IMR-90 (cell line): ENCODE measurements around the gene PPP1R13L. TPM values are rescaled to one million over a fixed set of nuclear protein-coding genes. Genes with fewer than 3 reads are reported as not detected.

Experiments used
- ATAC-seq: fragments of 200-7000 bp; cut with Tn5 transposase; 2 replicates; pipeline ENCODE4 v1.9.1; 2020; ENCODE audit warnings: low read depth, mild to moderate bottlenecking, moderate library complexity
- BruUV-seq: library from RNA; stranded (reverse); fragments of 400-500 nt; replicated peaks from 2 replicates; lab custom pipeline; 2021; lab: Mats Ljungman, UMichigan
- CTCF ChIA-PET: fragments of 300-600 bp; formaldehyde crosslinking; extraction: SDS; loops from one replicate; lab custom pipeline; 2021; ENCODE audit warnings: antibody characterized with exemption; lab: Yijun Ruan, JAX
- POLR2A ChIA-PET: fragments of 300-600 bp; sonication (Branson Sonifier 250); formaldehyde crosslinking; loops from one replicate; lab custom pipeline; 2022; ENCODE audit warnings: antibody characterized with exemption; ENCODE audit not compliant: unreplicated experiment; lab: Charles Lee
- DNase-seq: peaks from one replicate; pipeline ENCODE4 v3.0.0; 2013
- H2AFZ ChIP-seq: replicated peaks from 2 replicates; pipeline ENCODE3; 2013; ENCODE audit warnings: low read length, mild to moderate bottlenecking; ENCODE audit not compliant: poor library complexity
- H2AK5ac ChIP-seq: 2 replicates; pipeline ENCODE4 v1.6.1; 2013; ENCODE audit warnings: low read depth, low read length, inconsistent platforms
- H2AK9ac ChIP-seq: replicated peaks from 2 replicates; pipeline ENCODE3; 2013; ENCODE audit warnings: mild to moderate bottlenecking, low read depth, low read length, moderate library complexity; ENCODE audit not compliant: poor library complexity
- H2BK120ac ChIP-seq: 2 replicates; pipeline ENCODE4 v1.6.1; 2013; ENCODE audit warnings: low read depth, low read length, inconsistent platforms
- H2BK15ac ChIP-seq: 3 replicates; pipeline ENCODE4 v1.6.1; 2013; ENCODE audit warnings: low read depth, low read length, inconsistent platforms
- H2BK20ac ChIP-seq: 2 replicates; pipeline ENCODE4 v1.6.1; 2013; ENCODE audit warnings: low read depth, mild to moderate bottlenecking, inconsistent platforms, low read length, moderate library complexity
- H2BK5ac ChIP-seq: 2 replicates; pipeline ENCODE4 v1.6.1; 2013; ENCODE audit warnings: mild to moderate bottlenecking, low read depth, low read length, inconsistent platforms; ENCODE audit not compliant: poor library complexity, severe bottlenecking
- H3K14ac ChIP-seq: replicated peaks from 2 replicates; pipeline ENCODE4 v1.6.1; 2013; ENCODE audit warnings: low read depth, low read length, inconsistent platforms
- H3K18ac ChIP-seq: 2 replicates; pipeline ENCODE4 v1.6.1; 2013; ENCODE audit warnings: low read depth, low read length, control low read depth
- H3K23ac ChIP-seq: 2 replicates; pipeline ENCODE4 v1.6.1; 2013; ENCODE audit warnings: low read depth, low read length, inconsistent platforms
- H3K27ac ChIP-seq: 2 replicates; pipeline ENCODE4 v1.5.1; 2013; ENCODE audit warnings: mild to moderate bottlenecking, control low read depth, low read length; ENCODE audit not compliant: insufficient read depth
- H3K27me3 ChIP-seq: 2 replicates; pipeline ENCODE4 v1.6.1; 2013; ENCODE audit warnings: low read length; ENCODE audit not compliant: control insufficient read depth, insufficient read depth
- H3K36me3 ChIP-seq: 2 replicates; pipeline ENCODE4 v1.6.1; 2013; ENCODE audit warnings: low read length, mixed read lengths; ENCODE audit not compliant: control insufficient read depth, insufficient read depth
- H3K4ac ChIP-seq: 2 replicates; pipeline ENCODE4 v1.6.1; 2013; ENCODE audit warnings: low read depth, low read length, inconsistent platforms
- H3K4me1 ChIP-seq: 2 replicates; pipeline ENCODE4 v1.6.1; 2013; ENCODE audit warnings: low read length, mixed read lengths; ENCODE audit not compliant: control insufficient read depth, insufficient read depth
- H3K4me2 ChIP-seq: 2 replicates; pipeline ENCODE4 v1.6.1; 2013; ENCODE audit warnings: low read depth, mild to moderate bottlenecking, control low read depth, low read length, moderate library complexity
- H3K4me3 ChIP-seq: 2 replicates; pipeline ENCODE4 v1.5.1; 2013; ENCODE audit warnings: low read depth, mild to moderate bottlenecking, control low read depth, low read length, moderate library complexity; ENCODE audit not compliant: insufficient read depth
- H3K56ac ChIP-seq: 2 replicates; pipeline ENCODE4 v1.6.1; 2013; ENCODE audit warnings: low read length, inconsistent platforms; ENCODE audit not compliant: insufficient read depth; ENCODE audit errors: extremely low read depth
- H3K79me1 ChIP-seq, 2 experiments: 2 replicates each; pipeline ENCODE4 v1.6.1; 2013; ENCODE audit warnings: low read length in 2 of 2, inconsistent platforms in 1 of 2, low read depth in 1 of 2
- H3K9ac ChIP-seq: 2 replicates; pipeline ENCODE4 v1.6.1; 2013; ENCODE audit warnings: low read depth, low read length, control low read depth
- H3K9me1 ChIP-seq: 2 replicates; pipeline ENCODE4 v1.6.1; 2013; ENCODE audit warnings: low read length, inconsistent platforms; ENCODE audit not compliant: insufficient read depth
- H3K9me3 ChIP-seq: 2 replicates; pipeline ENCODE4 v1.6.1; 2013; ENCODE audit warnings: low read length; ENCODE audit not compliant: control insufficient read depth, insufficient read depth
- H4K20me1 ChIP-seq: 2 replicates; pipeline ENCODE4 v1.6.1; 2013; ENCODE audit warnings: low read length, inconsistent platforms; ENCODE audit not compliant: insufficient read depth
- H4K5ac ChIP-seq: 2 replicates; pipeline ENCODE4 v1.6.1; 2013; ENCODE audit warnings: mild to moderate bottlenecking, low read depth, low read length, control low read depth
- H4K8ac ChIP-seq, 2 experiments: 2 replicates each; pipeline ENCODE4 v1.6.1; 2013; ENCODE audit warnings: low read depth in 2 of 2, low read length in 2 of 2, control low read depth in 1 of 2, inconsistent platforms in 1 of 2
- H4K91ac ChIP-seq: 2 replicates; pipeline ENCODE4 v1.6.1; 2013; ENCODE audit warnings: low read depth, low read length, inconsistent platforms; ENCODE audit not compliant: insufficient read depth
- CEBPB ChIP-seq: IDR thresholded peaks from 2 replicates; pipeline ENCODE4 v1.6.1; 2012; ENCODE audit warnings: low read depth, low read length, improper control_type of control experiment
- CHD1 ChIP-seq: IDR thresholded peaks from 2 replicates; pipeline ENCODE4 v1.6.1; 2012; ENCODE audit warnings: low read depth, low read length, improper control_type of control experiment
- FOS ChIP-seq: fragments of 150-350 bp; IDR thresholded peaks from 2 replicates; pipeline ENCODE4 v1.6.1; 2016; ENCODE audit warnings: low read depth, low read length
- MAFK ChIP-seq: IDR thresholded peaks from 2 replicates; pipeline ENCODE4 v1.6.1; 2012; ENCODE audit warnings: low read depth, low read length, improper control_type of control experiment
- MAZ ChIP-seq: IDR thresholded peaks from 2 replicates; pipeline ENCODE4 v1.6.1; 2012; ENCODE audit warnings: low read depth, mild to moderate bottlenecking, low read length, improper control_type of control experiment, moderate library complexity, borderline replicate concordance
- NFE2L2 ChIP-seq: fragments of 150-350 bp; IDR thresholded peaks from 2 replicates; pipeline ENCODE4 v1.6.1; 2016; ENCODE audit warnings: low read depth, mild to moderate bottlenecking, low read length
- POLR2A ChIP-seq: IDR thresholded peaks from 2 replicates; pipeline ENCODE4 v1.6.1; 2012; ENCODE audit warnings: mild to moderate bottlenecking, low read depth, low read length
- RCOR1 ChIP-seq: IDR thresholded peaks from 2 replicates; pipeline ENCODE4 v1.6.1; 2012; ENCODE audit warnings: mild to moderate bottlenecking, low read length, improper control_type of control experiment; ENCODE audit not compliant: insufficient replicate concordance
- WGBS, 2 experiments: methylation state at CpG; one replicate each; pipeline versions ENCODE4 v1.1.5 to v1.1.7; 2013; ENCODE audit warnings: missing lambda C conversion rate in 2 of 2; ENCODE audit not compliant: insufficient read length in 1 of 2; ENCODE audit errors: extremely low coverage in 2 of 2; 5-methylcytosine and 5-hydroxymethylcytosine counted together
- dilution Hi-C: fragments of 300-500 bp; cut with HindIII; formaldehyde crosslinking; loops from one replicate; pipeline ENCODE4 v1.14.3; 2018; ENCODE audit warnings: low sequenced_read_pairs; ENCODE audit not compliant: unreplicated experiment
- in situ Hi-C: fragments of 300-500 bp; cut with MboI; formaldehyde crosslinking; loops from 3 replicates; pipeline ENCODE4 v1.14.3; 2019; ENCODE audit warnings: low sequenced_read_pairs, inconsistent platforms, mixed read lengths
- intact Hi-C: fragments of 100-400 bp; cut with micrococcal nuclease; formaldehyde crosslinking; loops from 2 replicates; pipeline ENCODE4 v1.10.0; 2022
- polyA plus RNA-seq, 3 experiments: library from polyadenylated mRNA; depleted of rRNA; stranded (reverse); fragments of >200 nt; gene quantifications; 2 replicates each; pipeline ENCODE4 v1.2.3, GENCODE V29; 2012; ENCODE audit warnings: low replicate concordance in 1 of 3
- total RNA-seq: library from RNA; depleted of rRNA; stranded (reverse); fragments of >200 nt; gene quantifications from 2 replicates; pipeline ENCODE4 v1.2.3, GENCODE V29; 2012

PPP1R13L gene
- total and polyA plus RNA-seq, 2 of the 4 experiments (the other 2 are of a cell fraction): 3.0 to 13.3 TPM

- Histone ChIP-seq H3K27me3 (no peaks in the 10 kb centered on the region), H2AK9ac (no peak overlapping the region), H4K20me1 (peaks cover 8% of the 10 kb centered on the region), H3K23ac (peak overlapping the region; percentile 53; the same call in 1 of the 2 replicates), H2AFZ (no peak overlapping the region), H4K8ac (no peak overlapping the region), H3K4me2 (no peak overlapping the region), H4K5ac (no peak overlapping the region), H2BK120ac (no peak overlapping the region), H3K4me3 (no peak overlapping the region), H3K56ac (no peak overlapping the region), H3K9me3 (no peaks in the 10 kb centered on the region), H4K91ac (no peak overlapping the region), H3K18ac (no peak overlapping the region), H3K4me1 (peaks cover 13% of the 10 kb centered on the region), H2AK5ac (peak overlapping the region; percentile 38; the same call in 1 of the 2 replicates), H2BK5ac (no peak overlapping the region), H3K4ac (no peak overlapping the region), H3K36me3 (no peaks in the 10 kb centered on the region), H3K9me1 (peaks cover 13% of the 10 kb centered on the region), H3K79me1 (peaks cover 0 to 24% of the 10 kb centered on the region in 2 experiments; a peak in 2 of 4 replicates), H2BK15ac (no peak overlapping the region), H3K14ac (no peak overlapping the region), H3K9ac (no peak overlapping the region), H2BK20ac (no peak overlapping the region), H3K27ac (no peak overlapping the region)
- CTCF ChIA-PET: interaction anchor here (0.8 kb wide), 1 partner anchor 13 kb away, joined by 4 read pairs; no protein-coding TSS in a partner anchor
- intact Hi-C loops (no loop called here), dilution Hi-C loops (no loop called here), in situ Hi-C loops (no loop called here)
- TF ChIP-seq MAFK (no peak), CHD1 (no peak), CEBPB (no peak), POLR2A (no peak), RCOR1 (no peak), FOS (no peak), NFE2L2 (no peak), MAZ (no peak)
- 90% methylated on average over 7 of the region's 12 CpGs; no CpG with 5 or more reads in 1 of the 2 experiments for WGBS, 2 experiments
- BruUV-seq: no TSS peak
- ATAC-seq: no peak
- POLR2A ChIA-PET: no interaction called here
- no peak for DNase-seq
Observed at GRCh38 chr19:45451850-45452387, 47.0 kb upstream of the PPP1R13L start.
